ENCODE data around the gene UBE2G2.
"Not testable (repeated sequence)": the region's sequence is repeated elsewhere in the genome, so short reads cannot be mapped to it uniquely, and the experiment has no call there.

UBE2G2 gene

GRCh38 chr21:44836349-44836665, 34.7 kb upstream of the UBE2G2 start:
- no peak for DNase-seq (ENCODE audit: low read depth)

- no peak for DNase-seq (ENCODE audit: low read depth)
These were observed 34.0 kb upstream of the UBE2G2 start for GRCh38 chr21:44835647-44835973.

GRCh38 chr21:44834951-44835646, 33.5 kb upstream of the UBE2G2 start:
- DNase-seq (ENCODE audit: low read depth): no peak

- no peak for DNase-seq (ENCODE audit: low read depth)
These were observed 32.8 kb upstream of the UBE2G2 start for GRCh38 chr21:44834231-44834950.

GRCh38 chr21:44833663-44834062, 32.0 kb upstream of the UBE2G2 start:
- DNase-seq (ENCODE audit: low read depth): no peak

GRCh38 chr21:44832516-44833255, 31.1 kb upstream of the UBE2G2 start:
- not testable (repeated sequence) for DNase-seq (ENCODE audit: low read depth)

GRCh38 chr21:44831227-44831860, 29.7 kb upstream of the UBE2G2 start:
- DNase-seq (ENCODE audit: low read depth): no peak

GRCh38 chr21:44829507-44830092, 28.0 kb upstream of the UBE2G2 start:
- no peak for DNase-seq (ENCODE audit: low read depth)

GRCh38 chr21:44828362-44829056, 26.9 kb upstream of the UBE2G2 start:
- no peak for DNase-seq (ENCODE audit: low read depth)

GRCh38 chr21:44823179-44823660, 21.6 kb upstream of the UBE2G2 start:
- DNase-seq (ENCODE audit: low read depth): no peak

GRCh38 chr21:44822484-44823178, 21.0 kb upstream of the UBE2G2 start:
- DNase-seq (ENCODE audit: low read depth): no peak

- no peak for DNase-seq (ENCODE audit: low read depth)
These were observed 19.2 kb upstream of the UBE2G2 start for GRCh38 chr21:44820851-44821250.

- no peak for DNase-seq (ENCODE audit: low read depth)
These were observed 17.9 kb upstream of the UBE2G2 start for GRCh38 chr21:44819283-44820243.

- DNase-seq (ENCODE audit: low read depth): no peak
These were observed 17.0 kb upstream of the UBE2G2 start for GRCh38 chr21:44818640-44819011.

GRCh38 chr21:44817914-44818639, 16.5 kb upstream of the UBE2G2 start, which contains the start of gene SUMO3:
SUMO3 (minus strand) TSS chr21:44818062; CDS start chr21:44817968, 94 bp downstream.
- DNase-seq (ENCODE audit: low read depth): peak; percentile 80

GRCh38 chr21:44817506-44817880, 15.9 kb upstream of the UBE2G2 start:
- peak; percentile 92 for DNase-seq (ENCODE audit: low read depth)

- no peak for DNase-seq (ENCODE audit: low read depth)
These were observed 15.3 kb upstream of the UBE2G2 start for GRCh38 chr21:44816761-44817505.

GRCh38 chr21:44815852-44816628, 14.4 kb upstream of the UBE2G2 start:
- DNase-seq (ENCODE audit: low read depth): no peak

All from CMK (cell line).